B cell (primary cell): ENCODE results near the gene ACADS.

Experiments
- EZH2 ChIP-seq: IDR thresholded peaks from 2 replicates; pipeline ENCODE4 v1.6.1; 2012; ENCODE audit warnings: borderline replicate concordance, low read depth, mild to moderate bottlenecking, moderate library complexity, low read length; ENCODE audit not compliant: insufficient read depth, poor library complexity, severe bottlenecking
- TF ChIP-seq, protein P1 (sequence below): fragments of 200-600 bp; IDR thresholded peaks from one replicate; pipeline ENCODE4 v1.8.0; 2022; ENCODE audit warnings: antibody characterized with exemption, mild to moderate bottlenecking

DNA sequence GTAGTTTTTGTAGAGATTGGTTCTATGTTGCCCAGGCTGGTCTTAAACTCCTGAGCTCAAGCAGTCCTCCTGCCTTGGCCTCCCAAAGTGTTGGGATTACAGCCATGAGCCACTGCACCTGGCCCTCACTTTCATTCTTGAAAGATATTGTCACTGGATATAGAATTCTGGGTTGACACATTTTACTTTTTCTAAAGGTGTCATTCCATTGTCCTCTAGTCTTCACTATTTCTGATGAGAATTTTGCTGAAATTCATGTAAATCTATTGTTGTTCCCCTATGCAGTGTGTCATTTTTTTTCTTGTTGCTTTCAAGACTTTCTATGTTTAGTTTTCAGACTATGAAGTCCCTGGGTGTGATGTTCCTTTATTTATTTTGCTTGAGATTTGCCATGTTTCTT lies 29.2 kb downstream of the ACADS start:
- TF ChIP-seq, protein P1, sequence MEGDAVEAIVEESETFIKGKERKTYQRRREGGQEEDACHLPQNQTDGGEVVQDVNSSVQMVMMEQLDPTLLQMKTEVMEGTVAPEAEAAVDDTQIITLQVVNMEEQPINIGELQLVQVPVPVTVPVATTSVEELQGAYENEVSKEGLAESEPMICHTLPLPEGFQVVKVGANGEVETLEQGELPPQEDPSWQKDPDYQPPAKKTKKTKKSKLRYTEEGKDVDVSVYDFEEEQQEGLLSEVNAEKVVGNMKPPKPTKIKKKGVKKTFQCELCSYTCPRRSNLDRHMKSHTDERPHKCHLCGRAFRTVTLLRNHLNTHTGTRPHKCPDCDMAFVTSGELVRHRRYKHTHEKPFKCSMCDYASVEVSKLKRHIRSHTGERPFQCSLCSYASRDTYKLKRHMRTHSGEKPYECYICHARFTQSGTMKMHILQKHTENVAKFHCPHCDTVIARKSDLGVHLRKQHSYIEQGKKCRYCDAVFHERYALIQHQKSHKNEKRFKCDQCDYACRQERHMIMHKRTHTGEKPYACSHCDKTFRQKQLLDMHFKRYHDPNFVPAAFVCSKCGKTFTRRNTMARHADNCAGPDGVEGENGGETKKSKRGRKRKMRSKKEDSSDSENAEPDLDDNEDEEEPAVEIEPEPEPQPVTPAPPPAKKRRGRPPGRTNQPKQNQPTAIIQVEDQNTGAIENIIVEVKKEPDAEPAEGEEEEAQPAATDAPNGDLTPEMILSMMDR = no peak
- no peak for TF ChIP-seq EZH2
